SK-N-SH (cell line): Measurements from ENCODE around the gene MPEG1. TPM values are rescaled to one million over a fixed set of nuclear protein-coding genes. Genes with fewer than 3 reads are reported as not detected.

Experiments
- CTCF ChIA-PET: fragments of 300-600, 350-600 bp; formaldehyde crosslinking; extraction: SDS; loops from one replicate; lab custom pipeline; 2021; lab: Yijun Ruan, JAX
- POLR2A ChIA-PET: fragments of 350-600 bp; sonication (Branson Sonifier 250); formaldehyde crosslinking; extraction: SDS; loops from one replicate; lab custom pipeline; 2020; ENCODE audit warnings: antibody characterized with exemption, inconsistent platforms; lab: Yijun Ruan, JAX
- DNase-seq: peaks from one replicate; pipeline ENCODE4 v3.0.0; 2012
- H2AFZ ChIP-seq: fragments of 200-600 bp; sonication (generic); 2 replicates; pipeline ENCODE4 v1.8.1; 2016; ENCODE audit warnings: antibody characterized with exemption, mild to moderate bottlenecking, low read depth
- H3F3A ChIP-seq: fragments of 200-600 bp; sonication (generic); replicated peaks from 2 replicates; pipeline ENCODE3; 2016; ENCODE audit warnings: antibody characterized with exemption, mild to moderate bottlenecking; ENCODE audit not compliant: insufficient read depth
- H3K27ac ChIP-seq, 2 experiments: fragments of 200-500 bp in 1 of 2; fragments of 200-600 bp in 1 of 2; sonication (Bioruptor generic) in 1 of 2; sonication (generic), shearing (Covaris generic) in 1 of 2; 2 replicates each; pipeline versions ENCODE4 v1.5.1 to v1.6.1; 2014 to 2016; ENCODE audit warnings: low read depth in 2 of 2, inconsistent platforms in 1 of 2, low read length in 1 of 2, mild to moderate bottlenecking in 1 of 2, mixed read lengths in 1 of 2
- H3K27me3 ChIP-seq: fragments of 200-600 bp; sonication (generic), shearing (Covaris generic); 2 replicates; pipeline ENCODE4 v1.6.1; 2016; ENCODE audit warnings: mixed run types; ENCODE audit not compliant: insufficient read depth
- H3K36me3 ChIP-seq, 2 experiments: fragments of 200-500 bp in 1 of 2; fragments of 200-600 bp in 1 of 2; sonication (Bioruptor generic) in 1 of 2; sonication (generic) in 1 of 2; replicated peaks in 1 of 2; 2 replicates each; pipeline versions ENCODE3 to v1.5.1; 2014 to 2016; ENCODE audit warnings: low read length in 1 of 2, mild to moderate bottlenecking in 1 of 2; ENCODE audit not compliant: insufficient read depth in 2 of 2, control insufficient read depth in 1 of 2
- H3K4me1 ChIP-seq, 2 experiments: fragments of 200-500 bp in 1 of 2; fragments of 200-600 bp in 1 of 2; sonication (Bioruptor generic) in 1 of 2; sonication (generic), shearing (Covaris generic) in 1 of 2; 2 replicates each; pipeline versions ENCODE4 v1.5.1 to v1.6.1; 2014 to 2016; ENCODE audit warnings: low read depth in 1 of 2, low read length in 1 of 2, mixed run types in 1 of 2; ENCODE audit not compliant: insufficient read depth in 2 of 2, control insufficient read depth in 1 of 2
- H3K4me2 ChIP-seq: fragments of 200-600 bp; sonication (generic), shearing (Covaris generic); 2 replicates; pipeline ENCODE4 v1.6.1; 2017; ENCODE audit warnings: mixed run types
- H3K4me3 ChIP-seq, 2 experiments: fragments of 200-500 bp in 1 of 2; fragments of 200-600 bp in 1 of 2; sonication (Bioruptor generic) in 1 of 2; sonication (generic), shearing (Covaris generic) in 1 of 2; 2 replicates each; pipeline versions ENCODE4 v1.5.1 to v1.8.1; 2014 to 2016; ENCODE audit warnings: low read depth in 2 of 2, inconsistent platforms in 1 of 2, low read length in 1 of 2, mild to moderate bottlenecking in 1 of 2, mixed read lengths in 1 of 2, moderate library complexity in 1 of 2
- H3K79me2 ChIP-seq: fragments of 200-600 bp; sonication (generic); 2 replicates; pipeline ENCODE4 v1.8.1; 2017; ENCODE audit warnings: mild to moderate bottlenecking; ENCODE audit not compliant: insufficient read depth
- H3K9ac ChIP-seq: fragments of 200-600 bp; sonication (generic); 2 replicates; pipeline ENCODE4 v1.6.1; 2017; ENCODE audit warnings: mixed run types
- H3K9me2 ChIP-seq: fragments of 200-600 bp; sonication (generic); 2 replicates; pipeline ENCODE4 v1.6.1; 2017; ENCODE audit warnings: mixed run types
- H3K9me3 ChIP-seq: fragments of 200-600 bp; sonication (generic); 2 replicates; pipeline ENCODE4 v1.6.1; 2017; ENCODE audit warnings: mixed run types, mild to moderate bottlenecking, moderate library complexity
- H4K20me1 ChIP-seq: fragments of 200-600 bp; sonication (generic); 2 replicates; pipeline ENCODE4 v1.6.1; 2017; ENCODE audit warnings: mild to moderate bottlenecking, mixed run types; ENCODE audit not compliant: insufficient read depth
- CTCF ChIP-seq: fragments of 200-600 bp; sonication (generic); IDR thresholded peaks from 2 replicates; pipeline ENCODE4 v1.6.1; 2017; ENCODE audit warnings: antibody characterized with exemption, mild to moderate bottlenecking, moderate library complexity
- EZH2phosphoT487 ChIP-seq: fragments of 200-600 bp; sonication (generic); IDR thresholded peaks from 2 replicates; pipeline ENCODE4 v1.6.1; 2017; ENCODE audit warnings: low read depth, mixed run types, mild to moderate bottlenecking, antibody characterized with exemption, moderate library complexity, borderline replicate concordance
- FOXJ3 ChIP-seq: sonication (generic); formaldehyde crosslinking; IDR thresholded peaks from 2 replicates; pipeline ENCODE4 v1.5.1; 2020; ENCODE audit warnings: mild to moderate bottlenecking, missing genetic modification reagents
- FOXM1 ChIP-seq: IDR thresholded peaks from 2 replicates; pipeline ENCODE4 v1.4.0; 2012; ENCODE audit warnings: low read depth, mild to moderate bottlenecking
- GATA2 ChIP-seq: sonication (generic); formaldehyde crosslinking; IDR thresholded peaks from 2 replicates; pipeline ENCODE4 v1.5.0; 2020; ENCODE audit warnings: mild to moderate bottlenecking, missing genetic modification reagents
- MAX ChIP-seq: IDR thresholded peaks from 2 replicates; pipeline ENCODE4 v1.4.0; 2012; ENCODE audit warnings: low read depth
- NFIC ChIP-seq: IDR thresholded peaks from 2 replicates; pipeline ENCODE4 v1.4.0; 2012; ENCODE audit warnings: borderline replicate concordance
- SIN3A ChIP-seq: IDR thresholded peaks from 2 replicates; pipeline ENCODE4 v1.6.1; 2012; ENCODE audit warnings: low read depth, mild to moderate bottlenecking, low read length, moderate library complexity, borderline replicate concordance
- TAF1 ChIP-seq: IDR thresholded peaks from 2 replicates; pipeline ENCODE4 v1.6.1; 2012; ENCODE audit warnings: low read depth, mild to moderate bottlenecking, low read length, moderate library complexity, borderline replicate concordance
- TEAD4 ChIP-seq: IDR thresholded peaks from 2 replicates; pipeline ENCODE4 v1.4.0; 2012; ENCODE audit warnings: mild to moderate bottlenecking, borderline replicate concordance; ENCODE audit not compliant: insufficient read depth
- WGBS: methylation state at CpG from one replicate; pipeline ENCODE4 v1.1.6; 2017; ENCODE audit warnings: low lambda C conversion rate; 5-methylcytosine and 5-hydroxymethylcytosine counted together
- polyA plus RNA-seq, 3 experiments: library from polyadenylated mRNA; depleted of rRNA; stranded (reverse); fragments of >200 nt; gene quantifications; 2 replicates each; pipeline ENCODE4 v1.2.3, GENCODE V29; 2012

MPEG1 gene
- polyA plus RNA-seq, 1 of the 3 experiments (the other 2 are of a cell fraction) = not detected

- Histone ChIP-seq H3K36me3 (no peaks in the 10 kb centered on the region), H3K9ac (no peak overlapping the region), H3K27ac (no peak overlapping the region), H3K9me2 (no peaks in the 10 kb centered on the region), H3K4me3 (no peak overlapping the region), H3F3A (no peaks in the 10 kb centered on the region), H3K79me2 (no peaks in the 10 kb centered on the region), H3K27me3 (no peaks in the 10 kb centered on the region), H3K9me3 (no peaks in the 10 kb centered on the region), H2AFZ (no peak overlapping the region), H3K4me2 (no peak overlapping the region), H4K20me1 (no peaks in the 10 kb centered on the region), H3K4me1 (no peaks in the 10 kb centered on the region)
- DNase-seq = no peak
- POLR2A ChIA-PET = no interaction called here
- CTCF ChIA-PET = interaction anchor here (1.1 to 3.0 kb wide), 4 partner anchors 9 to 48 kb away, joined by 3 to 9 read pairs (median 4); partner anchors contain the start of gene DTX4
- TF ChIP-seq MAX (no peak), SIN3A (no peak), NFIC (no peak), CTCF (no peak), EZH2phosphoT487 (no peak), GATA2 (no peak), TAF1 (no peak)
- WGBS = 23% methylated on average over 4 of the region's 4 CpGs
Observed at GRCh38 chr11:59219836-59220235, 7.1 kb upstream of the MPEG1 start.

GRCh38 chr11:59218893-59219292 lies 6.2 kb upstream of the MPEG1 start:
- Histone ChIP-seq H3K9me3 (no peaks in the 10 kb centered on the region), H3K79me2 (no peaks in the 10 kb centered on the region), H3K36me3 (no peaks in the 10 kb centered on the region), H3K4me2 (no peak overlapping the region), H3K4me1 (no peaks in the 10 kb centered on the region), H4K20me1 (no peaks in the 10 kb centered on the region), H3K27me3 (no peaks in the 10 kb centered on the region), H3K27ac (no peak overlapping the region), H3K4me3 (no peak overlapping the region), H3F3A (no peaks in the 10 kb centered on the region), H3K9ac (no peak overlapping the region), H3K9me2 (no peaks in the 10 kb centered on the region), H2AFZ (no peak overlapping the region)
- WGBS = 8% methylated on average over 2 of the region's 2 CpGs
- DNase-seq = no peak
- CTCF ChIA-PET = interaction anchor here (1.1 to 3.0 kb wide), 4 partner anchors 10 to 47 kb away, joined by 3 to 9 read pairs (median 4); partner anchors contain the start of gene DTX4
- TF ChIP-seq EZH2phosphoT487 (no peak), CTCF (no peak), FOXM1 (no peak), SIN3A (no peak), TEAD4 (no peak), FOXJ3 (no peak)
- POLR2A ChIA-PET = no interaction called here
